Mucosa of descending colon (tissue), 3 donors: ENCODE data around the gene CTPS2. TPM values are rescaled to one million over a fixed set of nuclear protein-coding genes. Genes with fewer than 3 reads are reported as not detected.
"Not testable (repeated sequence)": the region's sequence is repeated elsewhere in the genome, so short reads cannot be mapped to it uniquely, and the experiment has no call there.

Source experiments
- ATAC-seq: fragments of 200-7000 bp; cut with Tn5 transposase; one replicate; pipeline ENCODE4 v1.9.1; 2020; ENCODE audit warnings: mild to moderate bottlenecking, moderate library complexity
- DNase-seq, 3 donors: peaks; one replicate each; pipeline ENCODE4 v3.0.0-alpha.2; 2020
- H3K36me3 ChIP-seq: fragments of 200-600 bp; one replicate; pipeline ENCODE4 v1.8.0; 2021; ENCODE audit warnings: low read depth, mild to moderate bottlenecking
- H3K4me1 ChIP-seq: fragments of 200-600 bp; one replicate; pipeline ENCODE4 v1.8.0; 2021; ENCODE audit warnings: low read depth, mild to moderate bottlenecking
- H3K4me3 ChIP-seq: fragments of 200-600 bp; one replicate; pipeline ENCODE4 v1.8.0; 2021; ENCODE audit warnings: mild to moderate bottlenecking
- H3K9me3 ChIP-seq: fragments of 200-600 bp; one replicate; pipeline ENCODE4 v1.8.0; 2021; ENCODE audit warnings: mild to moderate bottlenecking
- intact Hi-C, 2 donors: fragments of 100-400 bp; cut with DNase I in 1 of 2; cut with micrococcal nuclease in 1 of 2; formaldehyde crosslinking; loops; one replicate each; pipeline versions ENCODE4 v1.11.0 to v1.11.1; 2022; cut with DNase I, micrococcal nuclease
- total RNA-seq, 3 donors: library from RNA; stranded (reverse); fragmentation: NEBNext Ultra II Directional in 2 of 3; extraction: Animal tissue kit (Norgen Biotek cat#: 25700) in 2 of 3; gene quantifications; one replicate each; pipeline versions ENCODE4 v1.2.1 to v1.2.4, GENCODE V29; 2021 to 2023
- TF ChIP-seq, protein P1 (sequence below): fragments of 200-600 bp; IDR thresholded peaks from one replicate; pipeline ENCODE4 v1.8.0; 2022; ENCODE audit warnings: antibody characterized with exemption, mild to moderate bottlenecking
- donor health status: DM: no; HTN: no; CAD: no; lungs with moderate emphysema.
- donor health status: DM: no; HTN: no; CAD: no.
- donor health status: DM: no; HTN: yes; CAD: no.

Gene CTPS2
- total RNA-seq, 3 donors from 2014 or later = 15.0 to 19.0 (median 16.0) TPM

DNA sequence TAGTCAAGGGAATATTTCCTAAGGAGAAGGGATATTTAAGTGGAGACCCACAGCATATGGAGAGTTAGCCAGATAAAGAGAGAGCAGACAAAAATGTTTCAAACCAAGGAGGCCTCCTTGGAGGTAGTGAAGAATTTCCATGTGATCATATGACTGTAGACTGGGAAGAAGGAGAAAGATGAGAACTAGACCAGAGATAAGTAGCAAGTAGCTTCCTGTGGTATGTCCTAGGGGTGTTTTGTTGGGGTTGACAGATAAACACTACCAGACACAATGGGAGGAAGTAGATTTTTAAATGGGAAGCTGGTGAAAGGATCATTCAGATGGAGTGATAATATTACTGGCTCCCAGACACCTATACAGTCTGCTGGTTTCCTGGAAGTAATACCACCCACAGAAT, 20.5 kb upstream of the CTPS2 start:
- ATAC-seq = no peak
- no peaks in the 10 kb centered on the region for H3K9me3 ChIP-seq
- no peaks in the 10 kb centered on the region for H3K36me3 ChIP-seq
- TF ChIP-seq, protein P1, sequence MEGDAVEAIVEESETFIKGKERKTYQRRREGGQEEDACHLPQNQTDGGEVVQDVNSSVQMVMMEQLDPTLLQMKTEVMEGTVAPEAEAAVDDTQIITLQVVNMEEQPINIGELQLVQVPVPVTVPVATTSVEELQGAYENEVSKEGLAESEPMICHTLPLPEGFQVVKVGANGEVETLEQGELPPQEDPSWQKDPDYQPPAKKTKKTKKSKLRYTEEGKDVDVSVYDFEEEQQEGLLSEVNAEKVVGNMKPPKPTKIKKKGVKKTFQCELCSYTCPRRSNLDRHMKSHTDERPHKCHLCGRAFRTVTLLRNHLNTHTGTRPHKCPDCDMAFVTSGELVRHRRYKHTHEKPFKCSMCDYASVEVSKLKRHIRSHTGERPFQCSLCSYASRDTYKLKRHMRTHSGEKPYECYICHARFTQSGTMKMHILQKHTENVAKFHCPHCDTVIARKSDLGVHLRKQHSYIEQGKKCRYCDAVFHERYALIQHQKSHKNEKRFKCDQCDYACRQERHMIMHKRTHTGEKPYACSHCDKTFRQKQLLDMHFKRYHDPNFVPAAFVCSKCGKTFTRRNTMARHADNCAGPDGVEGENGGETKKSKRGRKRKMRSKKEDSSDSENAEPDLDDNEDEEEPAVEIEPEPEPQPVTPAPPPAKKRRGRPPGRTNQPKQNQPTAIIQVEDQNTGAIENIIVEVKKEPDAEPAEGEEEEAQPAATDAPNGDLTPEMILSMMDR = no peak
- intact Hi-C loops = no loop called here
- no peak overlapping the region for H3K4me3 ChIP-seq
- no peak for DNase-seq
- H3K4me1 ChIP-seq = no peaks in the 10 kb centered on the region

DNA sequence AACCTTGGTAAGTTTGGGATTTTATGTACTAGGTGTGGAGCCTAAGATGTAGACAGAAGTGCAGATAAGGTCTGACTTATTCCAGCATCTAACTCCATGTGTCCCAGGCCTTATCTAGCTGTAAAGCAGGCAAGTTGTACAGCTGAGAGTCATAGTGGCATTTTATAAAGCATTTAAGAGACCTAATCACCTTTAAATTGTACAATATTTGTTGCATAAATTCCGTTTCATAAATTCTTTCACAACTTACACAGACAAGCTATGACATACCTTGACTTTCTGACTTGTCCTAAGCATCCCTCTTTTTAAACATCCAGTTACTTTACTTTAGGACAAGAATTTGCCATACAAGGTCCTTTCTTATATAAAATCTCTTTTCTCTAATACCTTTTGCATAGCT, 18.0 kb upstream of the CTPS2 start:
- H3K36me3 ChIP-seq = no peaks in the 10 kb centered on the region
- H3K4me3 ChIP-seq = no peak overlapping the region
- ATAC-seq (no peak), DNase-seq (no peak)
- TF ChIP-seq, protein P1 = no peak
- H3K9me3 ChIP-seq = no peaks in the 10 kb centered on the region
- H3K4me1 ChIP-seq = peaks cover 4% of the 10 kb centered on the region
- intact Hi-C loops = no loop called here

DNA sequence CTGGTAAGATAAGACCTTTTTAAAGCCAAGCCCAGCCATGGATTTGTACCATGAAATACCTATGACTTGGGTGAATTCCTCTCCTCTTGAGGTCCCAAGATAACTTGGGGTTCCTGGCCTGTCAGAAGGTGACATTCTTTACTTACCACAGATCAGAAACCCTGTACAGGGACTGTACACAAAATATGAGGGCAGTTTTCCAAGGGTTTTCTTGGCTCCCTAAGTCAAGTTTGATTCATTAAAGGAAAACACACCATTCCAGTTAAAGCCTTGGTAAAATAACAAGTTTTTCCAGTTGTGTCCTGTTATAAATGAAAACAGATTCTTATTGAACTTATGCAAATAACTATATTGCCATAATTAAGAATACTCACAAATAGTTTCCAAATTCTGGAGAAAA, 15.2 kb upstream of the CTPS2 start:
- TF ChIP-seq, protein P1 = no peak
- Histone ChIP-seq H3K9me3 (no peaks in the 10 kb centered on the region), H3K4me3 (no peak overlapping the region), H3K36me3 (no peaks in the 10 kb centered on the region), H3K4me1 (peaks cover 10% of the 10 kb centered on the region)
- intact Hi-C loops = no loop called here
- no peak for DNase-seq
- no peak for ATAC-seq

DNA sequence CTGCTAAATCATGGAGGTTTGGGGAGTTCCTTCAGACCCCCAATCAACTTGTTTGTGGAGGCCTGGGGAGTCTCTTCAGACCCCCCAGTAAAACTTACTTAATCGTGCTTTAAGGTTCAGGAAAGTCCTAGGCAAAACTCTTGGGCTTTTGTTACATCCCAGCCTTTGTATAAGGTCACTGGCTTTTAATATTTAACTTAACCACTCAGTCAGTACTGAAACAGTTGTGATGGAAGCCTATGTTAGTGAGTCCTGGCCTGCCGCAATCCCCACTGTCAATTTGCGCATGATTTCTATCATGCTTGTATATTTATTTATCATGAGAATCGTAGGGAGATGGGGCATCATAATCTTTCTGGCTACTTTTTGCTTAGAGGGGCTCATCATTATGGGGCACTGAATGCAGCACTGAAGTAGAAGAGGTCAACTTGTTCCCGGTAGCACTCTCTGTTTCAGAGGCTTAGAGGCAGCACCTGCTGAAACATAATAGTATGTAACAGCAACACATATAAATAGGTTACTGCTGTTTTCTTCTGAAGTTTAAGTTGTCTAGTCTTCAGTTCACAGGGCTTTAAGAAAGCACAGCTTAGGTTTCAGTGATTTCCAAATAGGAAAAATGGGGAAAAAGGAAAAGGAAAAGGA, 14.0 kb upstream of the CTPS2 start:
- ATAC-seq = peak; percentile 42
- H3K4me1 ChIP-seq = peaks cover 10% of the 10 kb centered on the region
- DNase-seq, H3K4me3 ChIP-seq, H3K36me3 ChIP-seq, H3K9me3 ChIP-seq, intact Hi-C loops: not testable (repeated sequence)

DNA sequence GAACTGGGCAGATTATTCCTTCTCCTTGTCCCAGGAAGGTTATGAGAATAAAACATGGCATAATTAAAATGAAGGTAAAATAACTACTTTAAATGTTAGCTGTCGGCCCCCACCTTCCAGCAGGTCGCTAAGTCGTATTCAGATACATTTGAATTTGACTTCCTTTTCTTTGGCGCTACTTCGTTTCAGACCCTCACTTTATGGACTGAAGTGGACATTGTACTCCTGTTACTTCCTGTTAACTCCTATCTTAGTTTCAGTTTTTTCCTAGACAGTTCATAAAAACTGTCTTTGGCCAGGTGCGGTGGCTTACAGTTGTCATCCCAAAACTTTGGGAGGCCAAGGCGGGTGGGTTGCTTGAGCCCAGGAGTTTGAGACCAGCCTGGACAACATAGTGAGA, 12.6 kb upstream of the CTPS2 start:
- TF ChIP-seq, protein P1 = no peak
- Histone ChIP-seq H3K9me3 (no peaks in the 10 kb centered on the region), H3K4me3 (no peak overlapping the region), H3K36me3 (no peaks in the 10 kb centered on the region), H3K4me1 (peaks cover 14% of the 10 kb centered on the region)
- peak; percentile 77 for ATAC-seq
- intact Hi-C loops = no loop called here
- no peak for DNase-seq

DNA sequence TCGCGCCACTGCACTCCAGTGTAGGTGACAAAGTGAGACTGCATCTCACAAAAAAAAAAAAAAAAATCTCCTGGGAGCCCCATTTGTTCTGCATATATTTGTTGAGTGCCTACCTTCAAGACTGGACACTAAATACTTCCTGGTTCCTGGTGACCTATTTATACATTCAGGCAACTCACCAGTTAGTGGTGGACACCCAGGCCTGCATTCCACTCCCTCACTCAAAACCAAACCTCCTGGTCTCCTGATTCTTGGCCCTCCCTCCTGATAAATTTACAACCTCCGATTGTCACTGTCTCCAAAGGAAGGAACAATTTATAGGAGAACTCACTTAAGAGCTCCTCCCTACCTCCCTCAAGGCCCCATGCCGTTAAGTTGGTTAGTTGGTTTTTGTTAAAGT, 10.0 kb upstream of the CTPS2 start:
- no peak overlapping the region for H3K4me3 ChIP-seq
- intact Hi-C loops = no loop called here

More for the DNA sequence above, 10.0 kb upstream of the CTPS2 start:
- no peaks in the 10 kb centered on the region for H3K36me3 ChIP-seq
- no peak for ATAC-seq
- no peaks in the 10 kb centered on the region for H3K9me3 ChIP-seq
- peaks cover 14% of the 10 kb centered on the region for H3K4me1 ChIP-seq
- TF ChIP-seq, protein P1 = no peak
- no peak for DNase-seq
